ENCODE results near the gene ABCG1. TPM values are rescaled to one million over a fixed set of nuclear protein-coding genes. Genes with fewer than 3 reads are reported as not detected.

ABCG1 gene
- total RNA-seq, 1 experiment from 2014 or later, result not detected

DNA sequence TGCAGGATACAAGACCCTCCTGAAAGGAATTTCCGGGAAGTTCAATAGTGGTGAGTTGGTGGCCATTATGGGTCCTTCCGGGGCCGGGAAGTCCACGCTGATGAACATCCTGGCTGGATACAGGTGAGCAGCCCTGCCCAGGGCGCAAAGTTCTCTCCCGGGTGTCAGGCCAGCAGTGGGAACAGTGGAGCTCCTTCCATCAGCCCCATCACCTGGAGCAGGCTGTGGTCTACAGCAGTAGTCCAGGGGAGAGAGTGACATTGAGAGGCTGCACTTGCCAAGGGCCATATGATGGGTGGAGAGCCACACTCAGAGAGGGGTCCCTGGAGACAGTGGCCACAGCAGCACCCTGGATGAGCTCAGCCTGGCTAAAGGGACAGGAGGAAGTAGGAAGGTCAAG, 52.1 kb downstream of the ABCG1 start:
- Mint-ChIP-seq H3K36me3 (ENCODE audit: insufficient read depth, unreplicated experiment) (no peaks in the 10 kb centered on the region), H3K27ac (ENCODE audit: unreplicated experiment) (no peak overlapping the region), H3K4me1 (ENCODE audit: low read depth, unreplicated experiment) (peaks cover 6% of the 10 kb centered on the region), H3K9me3 (ENCODE audit: unreplicated experiment) (no peaks in the 10 kb centered on the region), H3K27me3 (ENCODE audit: insufficient read depth, unreplicated experiment) (no peaks in the 10 kb centered on the region), H3K4me3 (ENCODE audit: unreplicated experiment) (no peak overlapping the region)
- no peaks in the 10 kb centered on the region for H3K36me3 ChIP-seq (ENCODE audit: control insufficient read depth, insufficient read depth, low read length)
- BruUV-seq (replicated peaks), result no TSS peak
- no peaks in the 10 kb centered on the region for H3K27me3 ChIP-seq (replicated peaks; ENCODE audit: control insufficient read depth, insufficient read depth, low read length)
- POLR2A ChIA-PET, result no interaction called here
- H3K4me1 ChIP-seq, result no peaks in the 10 kb centered on the region
- TF ChIP-seq, protein P1, sequence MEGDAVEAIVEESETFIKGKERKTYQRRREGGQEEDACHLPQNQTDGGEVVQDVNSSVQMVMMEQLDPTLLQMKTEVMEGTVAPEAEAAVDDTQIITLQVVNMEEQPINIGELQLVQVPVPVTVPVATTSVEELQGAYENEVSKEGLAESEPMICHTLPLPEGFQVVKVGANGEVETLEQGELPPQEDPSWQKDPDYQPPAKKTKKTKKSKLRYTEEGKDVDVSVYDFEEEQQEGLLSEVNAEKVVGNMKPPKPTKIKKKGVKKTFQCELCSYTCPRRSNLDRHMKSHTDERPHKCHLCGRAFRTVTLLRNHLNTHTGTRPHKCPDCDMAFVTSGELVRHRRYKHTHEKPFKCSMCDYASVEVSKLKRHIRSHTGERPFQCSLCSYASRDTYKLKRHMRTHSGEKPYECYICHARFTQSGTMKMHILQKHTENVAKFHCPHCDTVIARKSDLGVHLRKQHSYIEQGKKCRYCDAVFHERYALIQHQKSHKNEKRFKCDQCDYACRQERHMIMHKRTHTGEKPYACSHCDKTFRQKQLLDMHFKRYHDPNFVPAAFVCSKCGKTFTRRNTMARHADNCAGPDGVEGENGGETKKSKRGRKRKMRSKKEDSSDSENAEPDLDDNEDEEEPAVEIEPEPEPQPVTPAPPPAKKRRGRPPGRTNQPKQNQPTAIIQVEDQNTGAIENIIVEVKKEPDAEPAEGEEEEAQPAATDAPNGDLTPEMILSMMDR (IDR thresholded peaks at IDR 0.05; ENCODE audit: insufficient read depth in 1 of 2, low read depth in 1 of 2, low read length in 1 of 2, severe bottlenecking in 1 of 2, unreplicated experiment in 1 of 2), result no peak
- CTCF ChIA-PET, result interaction anchor here (0.5 kb wide), 1 partner anchor 71 kb away, joined by 4 read pairs; no protein-coding TSS in a partner anchor
- H3K9me3 ChIP-seq, result no peaks in the 10 kb centered on the region
- intact Hi-C loops (cut with micrococcal nuclease; ENCODE audit: unreplicated experiment), result no loop called here
- H3K4me3 ChIP-seq (ENCODE audit: low read depth, low read length), result no peak overlapping the region
- no peak for DNase-seq

DNA sequence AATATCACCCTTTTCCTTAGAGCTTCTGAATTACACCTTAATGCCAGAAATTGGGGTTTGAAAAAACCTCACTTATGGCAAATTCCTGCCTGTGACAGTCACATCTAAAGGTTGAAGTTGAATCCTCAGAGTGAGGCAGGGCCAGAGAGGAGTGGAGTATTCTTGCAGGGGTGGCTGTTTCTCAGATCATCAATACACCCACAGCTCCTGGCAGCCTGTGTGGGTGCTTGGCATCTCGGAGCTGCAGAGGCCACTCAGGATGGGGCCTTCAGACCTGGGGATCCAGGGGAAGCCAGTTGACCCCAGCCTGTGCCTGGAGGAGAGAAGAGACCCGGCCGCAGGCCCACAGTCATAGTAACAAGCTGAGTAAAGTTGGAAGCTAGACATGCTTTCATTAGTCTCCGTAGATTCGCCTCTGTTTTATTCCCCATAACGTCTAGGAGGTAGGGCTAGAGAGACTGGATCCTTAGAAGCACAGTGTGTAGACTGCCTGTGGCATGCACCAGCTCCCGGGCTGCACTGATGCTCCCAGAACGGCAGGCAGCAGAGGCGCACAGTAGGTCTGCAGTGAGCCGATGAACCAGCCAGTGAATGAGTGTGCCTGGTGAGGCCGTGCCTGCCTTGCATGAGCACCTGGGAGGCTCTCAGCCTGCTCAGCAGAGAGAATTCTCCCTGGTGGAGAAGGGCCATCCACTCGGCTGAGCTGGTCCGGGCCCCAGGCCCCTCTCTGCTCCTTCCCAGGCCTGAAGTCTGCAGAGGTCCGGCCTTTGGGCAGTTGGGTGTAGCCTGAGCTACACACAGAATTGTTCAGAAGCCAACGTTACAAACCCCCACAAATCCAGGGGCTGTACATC, 53.4 kb downstream of the ABCG1 start:
- peaks cover under 1% of the 10 kb centered on the region for H3K4me1 Mint-ChIP-seq (ENCODE audit: low read depth, unreplicated experiment)
- intact Hi-C loops (cut with micrococcal nuclease; ENCODE audit: unreplicated experiment), result no loop called here
- no peak overlapping the region for H3K4me3 Mint-ChIP-seq (ENCODE audit: unreplicated experiment)
- Histone ChIP-seq H3K27me3 (replicated peaks; ENCODE audit: control insufficient read depth, insufficient read depth, low read length) (no peaks in the 10 kb centered on the region), H3K9me3 (no peaks in the 10 kb centered on the region), H3K36me3 (ENCODE audit: control insufficient read depth, insufficient read depth, low read length) (no peaks in the 10 kb centered on the region), H3K4me3 (ENCODE audit: low read depth, low read length) (no peak overlapping the region), H3K4me1 (no peaks in the 10 kb centered on the region)
- POLR2A ChIA-PET, result no interaction called here
- H3K27me3 Mint-ChIP-seq (ENCODE audit: insufficient read depth, unreplicated experiment), result no peaks in the 10 kb centered on the region
- H3K27ac Mint-ChIP-seq (ENCODE audit: unreplicated experiment), result no peak overlapping the region
- CTCF ChIA-PET, result interaction anchor here (0.5 kb wide), 1 partner anchor 262 kb away, joined by 7 read pairs; the partner anchor contains the start of gene ZBTB21
- no peak for DNase-seq
- no peaks in the 10 kb centered on the region for H3K36me3 Mint-ChIP-seq (ENCODE audit: insufficient read depth, unreplicated experiment)
- TF ChIP-seq, protein P1 (IDR thresholded peaks at IDR 0.05; ENCODE audit: insufficient read depth in 1 of 2, low read depth in 1 of 2, low read length in 1 of 2, severe bottlenecking in 1 of 2, unreplicated experiment in 1 of 2), result no peak
- no TSS peak for BruUV-seq (replicated peaks)
- H3K9me3 Mint-ChIP-seq (ENCODE audit: unreplicated experiment), result no peaks in the 10 kb centered on the region

DNA sequence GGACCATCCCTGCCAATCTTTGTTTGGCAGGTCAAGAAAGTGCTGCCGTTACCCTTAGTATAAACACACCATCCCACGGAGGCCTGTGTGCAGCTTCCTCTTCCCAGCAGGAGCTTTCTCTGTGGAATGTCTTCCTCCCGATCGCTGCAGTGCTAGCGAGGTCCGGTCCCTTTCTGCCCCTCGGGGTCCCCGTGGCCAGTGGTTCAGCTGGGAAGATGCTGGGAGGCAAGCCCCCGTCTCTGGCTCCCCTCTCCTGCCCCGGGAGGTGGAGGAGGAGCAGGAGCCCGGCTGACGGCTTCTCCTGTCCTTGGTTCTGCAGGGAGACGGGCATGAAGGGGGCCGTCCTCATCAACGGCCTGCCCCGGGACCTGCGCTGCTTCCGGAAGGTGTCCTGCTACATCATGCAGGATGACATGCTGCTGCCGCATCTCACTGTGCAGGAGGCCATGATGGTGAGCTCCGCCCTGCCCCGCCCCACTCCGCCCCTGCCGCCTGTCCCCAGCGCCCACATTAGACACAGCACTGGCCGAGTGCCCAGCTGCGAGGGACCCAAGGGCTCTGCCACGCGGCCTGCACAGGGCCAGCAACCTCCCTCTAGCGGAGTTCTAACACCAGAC, 54.2 kb downstream of the ABCG1 start:
- Histone ChIP-seq H3K27me3 (replicated peaks; ENCODE audit: control insufficient read depth, insufficient read depth, low read length) (no peaks in the 10 kb centered on the region), H3K9me3 (no peaks in the 10 kb centered on the region), H3K4me1 (no peaks in the 10 kb centered on the region), H3K36me3 (ENCODE audit: control insufficient read depth, insufficient read depth, low read length) (no peaks in the 10 kb centered on the region), H3K4me3 (ENCODE audit: low read depth, low read length) (no peak overlapping the region)
- intact Hi-C loops (cut with micrococcal nuclease; ENCODE audit: unreplicated experiment), result no loop called here
- Mint-ChIP-seq H3K27ac (ENCODE audit: unreplicated experiment) (no peak overlapping the region), H3K9me3 (ENCODE audit: unreplicated experiment) (no peaks in the 10 kb centered on the region), H3K36me3 (ENCODE audit: insufficient read depth, unreplicated experiment) (no peaks in the 10 kb centered on the region), H3K4me3 (ENCODE audit: unreplicated experiment) (no peak overlapping the region), H3K4me1 (ENCODE audit: low read depth, unreplicated experiment) (no peaks in the 10 kb centered on the region), H3K27me3 (ENCODE audit: insufficient read depth, unreplicated experiment) (no peaks in the 10 kb centered on the region)
- CTCF ChIA-PET, result interaction anchor here (0.5 to 1.1 kb wide), 2 partner anchors 18 to 263 kb away, joined by 4 to 7 read pairs; partner anchors contain the start of gene ZBTB21
- TF ChIP-seq, protein P1 (IDR thresholded peaks at IDR 0.05; ENCODE audit: insufficient read depth in 1 of 2, low read depth in 1 of 2, low read length in 1 of 2, severe bottlenecking in 1 of 2, unreplicated experiment in 1 of 2), result no peak
- POLR2A ChIA-PET, result no interaction called here
- no peak for DNase-seq
- BruUV-seq (replicated peaks), result no TSS peak

All from Caco-2 (cell line).